ENCODE data around the gene FMO2.
"Not testable (repeated sequence)": the region's sequence is repeated elsewhere in the genome, so short reads cannot be mapped to it uniquely, and the experiment has no call there.

Gene FMO2

DNA sequence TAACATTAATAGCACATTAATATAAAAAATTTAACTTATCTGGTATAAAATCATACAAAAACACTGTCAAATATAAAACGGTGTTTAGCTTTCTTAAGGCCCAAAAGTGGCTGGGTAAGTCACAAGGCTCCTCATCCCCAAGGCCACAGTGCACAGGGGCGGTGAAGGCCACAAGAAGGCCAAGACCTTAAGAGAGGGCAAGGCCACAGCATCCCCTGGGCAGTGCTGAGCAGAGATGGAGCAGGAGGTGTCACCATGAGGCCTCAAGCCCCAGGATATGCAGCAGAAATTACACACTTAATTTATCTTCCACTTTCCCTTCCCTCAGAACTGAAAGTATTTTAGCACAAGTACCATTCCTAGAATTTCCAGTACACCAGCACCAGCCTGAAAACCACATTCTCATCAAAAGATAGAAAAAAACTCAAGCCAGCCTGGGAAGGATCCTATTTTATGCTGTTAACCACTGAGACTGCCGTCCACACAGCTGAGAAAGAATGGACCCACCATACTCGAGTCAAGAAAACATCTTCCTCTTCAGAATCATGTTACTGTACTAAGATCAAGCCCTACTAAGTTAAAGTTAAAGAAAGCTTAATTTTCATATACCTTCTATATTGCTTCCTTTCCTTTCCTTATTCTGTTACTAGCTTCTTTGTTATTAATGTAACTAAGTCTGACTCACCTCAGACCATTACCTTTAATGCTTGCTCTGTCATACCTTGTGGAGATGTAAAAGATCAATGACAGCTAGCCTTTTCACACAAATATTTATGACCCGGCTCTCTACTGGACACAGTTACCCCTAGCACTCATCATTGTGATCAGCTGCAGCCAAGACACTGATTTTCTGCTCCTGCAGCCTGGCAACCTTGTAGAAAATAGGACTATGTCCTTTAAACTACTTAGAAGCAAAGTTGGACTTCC lies 36.8 kb downstream of the FMO2 start:
- DNase-seq: no peak

- DNase-seq: no peak
Observed at GRCh38 chr1:171222936-171223335, 37.8 kb downstream of the FMO2 start.

DNA sequence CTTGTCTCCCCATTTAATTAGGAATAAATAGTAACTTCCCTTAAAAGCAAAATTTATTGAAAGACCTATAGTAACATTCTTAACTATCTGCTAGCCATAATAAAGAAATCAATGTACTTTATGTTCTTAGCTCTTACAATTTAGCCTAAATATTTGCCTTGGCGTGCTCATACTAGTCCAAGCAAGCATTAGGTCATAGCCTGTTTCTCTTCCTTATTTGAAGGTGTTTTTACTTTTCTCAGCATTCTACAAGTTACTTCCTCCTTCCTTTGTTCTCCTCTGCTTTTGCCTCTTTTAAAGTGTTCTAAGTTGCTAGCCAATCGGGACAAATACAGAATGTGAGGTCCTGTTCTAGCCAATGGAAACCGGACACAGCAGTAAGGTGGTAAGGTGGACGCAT lies 39.2 kb downstream of the FMO2 start:
- DNase-seq: not testable (repeated sequence)

DNA sequence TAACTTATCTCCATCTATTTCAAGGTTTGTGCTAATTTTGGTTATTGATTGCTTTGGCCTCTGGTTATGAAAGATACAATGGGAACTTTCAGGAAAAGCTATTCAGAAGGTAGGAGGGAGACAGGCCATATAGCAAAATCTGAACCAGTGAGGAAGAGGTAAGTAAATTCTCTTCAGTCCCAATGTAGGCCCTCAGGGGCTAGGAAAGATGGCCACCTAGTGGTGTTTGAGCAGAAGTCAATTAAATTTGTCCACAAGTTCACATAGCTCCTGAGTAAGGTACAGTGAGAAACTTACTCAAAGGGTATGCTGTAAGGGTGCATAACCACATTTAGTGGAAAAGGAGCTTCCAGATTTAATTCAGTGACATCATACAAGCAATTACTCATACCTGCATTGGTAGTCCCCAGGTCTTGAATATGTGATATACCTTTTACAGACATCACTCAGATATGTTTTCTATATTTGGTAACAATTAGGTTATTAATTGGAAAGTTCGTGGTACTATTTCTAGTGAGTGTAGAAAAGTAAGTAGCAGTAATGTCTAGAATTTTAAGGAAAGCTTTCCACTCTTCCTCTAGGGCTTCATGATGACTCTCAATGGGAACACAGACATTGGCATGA lies 41.8 kb downstream of the FMO2 start:
- no peak for DNase-seq

DNA sequence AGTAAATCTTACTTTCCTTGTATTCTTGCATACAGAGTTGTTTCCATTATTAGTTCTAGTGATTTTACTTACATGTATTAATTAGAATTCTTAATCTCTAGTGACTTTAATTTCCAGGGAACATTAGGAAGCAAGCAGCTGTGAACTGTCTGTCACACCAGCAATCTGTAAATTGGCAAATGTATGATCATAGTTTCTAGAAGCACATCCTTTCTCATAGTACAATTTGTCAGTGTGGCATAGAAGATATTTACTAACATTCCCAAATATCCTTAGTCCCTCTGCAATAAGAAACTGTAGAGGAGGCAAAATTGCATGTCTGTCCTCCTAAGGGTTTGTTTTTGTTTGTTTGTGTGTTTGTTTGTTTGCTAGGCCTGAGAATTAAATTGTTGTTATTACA lies 46.2 kb downstream of the FMO2 start:
- no peak for DNase-seq

DNA sequence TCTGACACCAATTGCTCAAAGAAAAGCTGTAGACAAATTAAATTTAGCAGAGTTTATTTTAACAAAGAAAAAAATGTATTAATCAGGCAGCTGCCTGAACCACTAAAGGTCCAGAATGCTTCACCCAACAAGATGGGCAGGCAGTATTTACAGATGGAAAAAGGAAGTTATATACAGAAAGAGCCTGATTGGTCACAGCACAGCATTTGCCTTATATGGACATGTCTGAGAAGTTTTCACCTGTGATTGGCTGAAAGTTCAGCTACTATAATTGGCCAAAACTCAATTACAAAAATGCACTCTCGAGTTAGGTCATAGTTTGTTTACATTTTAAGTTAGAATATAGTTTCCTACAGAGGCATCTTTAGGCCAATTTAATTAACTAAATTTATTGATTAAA lies 48.1 kb downstream of the FMO2 start:
- no peak for DNase-seq

- not testable (repeated sequence) for DNase-seq
Observed at GRCh38 chr1:171236231-171236630, 51.1 kb downstream of the FMO2 start.

DNA sequence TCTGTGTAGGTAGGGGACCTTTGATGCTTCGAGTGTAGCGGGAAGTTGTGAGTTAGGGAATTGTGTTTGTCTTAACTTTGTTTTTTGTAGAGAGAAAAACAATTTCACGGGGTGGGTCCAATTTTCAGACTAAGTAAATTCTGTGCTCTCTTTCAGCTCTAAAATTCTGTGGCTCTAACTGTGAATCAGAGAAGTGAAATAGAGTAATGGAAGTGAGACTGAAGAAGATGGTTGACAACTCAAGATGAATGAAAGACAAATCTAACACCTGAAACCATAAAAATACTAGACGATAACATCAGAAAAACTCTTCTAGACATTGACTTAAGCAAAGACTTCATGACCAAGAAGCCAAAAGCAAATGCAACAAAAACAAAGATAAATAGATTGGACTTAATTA lies 58.8 kb downstream of the FMO2 start:
- DNase-seq: no peak

DNA sequence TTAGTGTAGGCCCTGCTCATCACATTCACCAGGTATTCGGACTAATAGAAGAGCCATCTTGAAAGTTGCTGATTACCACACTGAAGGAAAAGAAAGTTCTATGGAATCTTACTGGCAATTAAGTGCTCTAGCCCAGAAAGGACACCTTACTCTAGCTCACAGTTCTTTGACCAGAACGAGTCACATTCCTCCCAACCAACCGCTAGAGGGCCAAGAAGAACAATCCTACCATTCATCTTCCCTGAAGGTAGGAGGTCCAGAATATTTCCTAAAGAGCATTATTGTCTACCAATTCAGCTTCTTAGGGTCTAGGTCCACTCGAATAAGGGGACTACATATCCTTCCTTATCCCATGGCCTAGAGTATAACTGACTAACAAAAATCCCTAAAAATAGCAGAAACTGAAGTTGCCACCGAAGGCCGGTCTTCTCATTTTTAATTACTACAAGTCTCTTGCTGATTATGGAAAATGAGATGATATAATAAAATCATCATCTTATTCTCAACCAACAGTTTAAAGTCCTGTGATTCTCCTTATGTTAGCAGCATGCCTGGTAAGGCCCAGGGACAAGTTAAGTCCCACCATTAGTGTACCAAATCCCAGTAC lies 60.5 kb downstream of the FMO2 start:
- no peak for DNase-seq

DNA sequence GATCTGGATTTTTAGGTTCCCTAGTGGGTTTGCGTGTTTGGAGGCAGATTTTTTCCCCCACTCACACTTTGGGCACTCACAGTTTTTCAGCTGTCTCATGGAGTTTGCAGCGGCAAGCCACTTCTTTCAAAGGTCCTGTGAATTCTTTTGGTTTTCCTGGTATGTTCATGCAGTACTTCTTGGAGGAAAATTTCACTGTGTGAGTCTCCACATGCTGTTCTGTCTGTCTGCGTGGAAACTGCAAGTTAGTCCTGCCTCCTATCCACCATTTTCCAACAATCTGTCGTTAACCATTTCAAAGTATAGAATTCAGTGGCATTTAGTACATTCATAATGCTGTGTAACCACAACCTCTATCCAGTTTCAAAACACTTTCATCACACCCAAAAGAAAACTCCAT lies 62.4 kb downstream of the FMO2 start:
- DNase-seq: no peak

DNA sequence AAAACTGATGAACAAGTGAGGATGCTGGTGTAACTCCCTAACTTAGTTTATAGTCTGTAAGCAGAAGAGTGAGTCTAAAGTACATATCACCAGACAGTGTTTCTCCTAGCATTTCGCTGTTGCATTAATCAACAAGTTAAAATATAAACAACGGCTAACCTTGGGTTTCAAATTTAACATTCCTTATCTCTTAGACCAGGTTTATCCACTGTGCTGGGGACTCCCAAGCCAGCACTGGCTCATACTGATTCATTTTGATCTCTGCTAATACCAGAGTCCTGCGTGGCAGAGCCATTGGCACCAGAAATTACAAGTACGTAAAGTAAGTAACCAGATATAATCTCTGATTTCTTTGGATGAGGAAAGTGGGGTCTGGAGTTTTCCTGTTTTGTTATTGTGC lies 63.2 kb downstream of the FMO2 start, which contains the start of gene FMO1:
Gene FMO1, plus strand, starts transcription at position 193 of the 400 bp plus-strand sequence. CDS start 9,594 bp downstream, outside the sequence.
- DNase-seq: no peak

GRCh38 chr1:171248841-171249240 lies 63.7 kb downstream of the FMO2 start:
- DNase-seq: no peak

GRCh38 chr1:171250263-171250662 lies 65.2 kb downstream of the FMO2 start:
- no peak for DNase-seq

GRCh38 chr1:171251042-171251951 lies 66.2 kb downstream of the FMO2 start:
- no peak for DNase-seq

GRCh38 chr1:171251952-171252300 lies 66.8 kb downstream of the FMO2 start:
- DNase-seq: no peak

DNA sequence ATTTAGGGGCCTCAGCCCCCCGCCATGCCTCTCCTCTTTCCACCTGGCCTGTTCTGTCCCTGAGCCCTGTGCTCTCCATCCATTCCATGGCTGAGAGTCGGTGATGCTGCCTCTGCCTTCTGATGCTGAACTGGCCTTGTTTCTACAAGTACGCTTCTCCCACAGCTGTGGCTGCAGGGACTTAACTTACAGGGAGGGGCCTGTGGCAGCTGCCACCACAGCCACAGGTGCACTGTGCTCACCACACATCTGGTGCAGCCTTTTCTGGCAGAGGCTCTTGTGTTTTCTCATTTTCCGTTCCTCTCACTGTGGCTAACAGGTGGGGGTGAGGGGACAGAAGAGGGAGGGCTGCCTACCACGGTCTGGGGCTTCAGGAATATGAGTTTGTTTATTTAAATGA lies 67.4 kb downstream of the FMO2 start:
- no peak for DNase-seq

DNA sequence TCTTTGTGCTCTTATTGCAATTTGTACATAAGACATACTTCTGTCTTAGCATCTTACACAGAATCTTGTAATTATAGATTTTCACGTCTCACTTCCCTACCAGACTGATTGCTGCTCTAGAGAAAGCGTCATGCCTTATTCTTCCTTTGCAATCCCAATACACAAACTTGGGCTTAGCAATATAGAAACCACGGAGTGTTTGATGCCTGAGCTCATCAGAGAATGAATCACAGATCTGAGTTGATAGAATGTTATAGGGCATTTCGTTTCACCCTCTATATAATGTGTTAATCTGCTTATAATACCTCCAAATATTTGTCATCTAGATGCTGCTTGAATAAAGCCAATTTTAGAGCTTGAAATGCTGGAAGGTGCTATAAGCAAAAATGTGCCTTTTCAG lies 69.8 kb downstream of the FMO2 start:
- no peak for DNase-seq

DNA sequence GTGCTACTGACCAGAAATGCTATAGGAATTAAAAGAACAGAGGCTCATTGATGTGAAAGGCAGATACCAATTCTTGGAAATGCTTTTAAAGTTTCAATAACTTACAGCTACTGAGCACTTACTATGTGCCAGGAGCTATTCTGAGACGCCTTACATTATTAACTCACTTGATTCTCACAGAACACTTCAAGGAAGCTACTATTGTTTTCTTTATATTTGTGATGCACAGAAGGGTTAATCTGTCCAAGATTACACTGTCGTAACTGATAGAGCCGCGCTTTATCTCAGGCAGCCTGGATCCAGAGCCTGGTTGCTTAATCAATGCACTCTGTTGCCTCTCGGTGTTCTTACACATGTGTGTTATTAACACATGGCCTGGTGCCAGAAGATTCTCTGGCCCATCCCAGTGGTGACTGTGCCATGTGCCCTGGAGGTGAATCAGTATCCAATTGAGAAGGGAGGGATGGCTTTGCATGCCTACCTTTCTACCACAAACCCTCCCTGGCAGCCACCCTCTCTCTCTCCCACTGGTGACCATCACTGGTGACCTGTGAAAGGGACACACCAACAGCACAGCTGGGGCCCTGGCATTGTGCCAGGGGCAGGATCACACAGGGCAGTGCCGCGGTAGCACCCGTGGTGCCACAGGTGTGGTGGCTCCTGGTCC lies 72.0 kb downstream of the FMO2 start:
- DNase-seq: no peak

GRCh38 chr1:171257607-171258076 lies 72.5 kb downstream of the FMO2 start:
- no peak for DNase-seq

DNA sequence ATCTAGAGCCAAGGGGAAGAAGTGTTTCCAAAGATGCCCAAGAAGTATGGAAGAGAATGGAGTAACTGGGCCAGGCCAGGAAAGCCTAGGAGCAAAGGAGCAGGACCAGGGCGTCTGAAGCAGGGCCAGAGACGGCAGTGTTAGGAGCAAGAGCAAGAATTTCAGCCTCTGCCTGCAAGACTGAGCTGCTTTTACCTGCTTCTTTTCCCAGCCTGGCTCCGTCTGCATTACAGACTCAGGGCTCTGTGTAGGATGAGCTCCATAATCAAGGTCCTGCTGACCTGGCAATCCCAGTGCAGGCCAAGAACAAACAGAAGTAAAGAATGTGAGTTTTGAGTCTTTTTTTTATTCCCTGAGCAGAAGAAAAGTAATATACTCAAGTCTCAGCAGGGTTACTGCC lies 73.3 kb downstream of the FMO2 start:
- no peak for DNase-seq

DNA sequence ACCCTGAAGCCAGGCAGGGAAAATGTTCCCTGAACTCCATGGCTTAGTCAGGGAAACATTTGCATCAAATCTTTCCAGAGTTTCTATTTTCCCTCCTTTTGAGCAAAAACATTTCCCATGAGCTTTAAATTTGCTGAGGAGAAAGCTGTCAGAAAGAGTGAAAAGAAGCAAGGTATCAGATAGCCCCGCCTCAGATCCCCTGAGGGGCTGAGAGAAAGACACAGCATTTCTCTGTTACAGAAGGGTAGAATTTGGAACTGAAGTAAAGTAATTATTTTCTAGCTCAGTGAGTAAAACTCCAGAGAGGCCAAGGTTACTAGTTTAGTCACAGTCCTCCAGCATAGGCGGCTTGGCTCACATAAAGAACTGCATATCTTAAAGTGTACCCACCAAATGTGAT lies 73.8 kb downstream of the FMO2 start:
- DNase-seq: no peak

Data from effector CD8-positive, alpha-beta T cell (primary cell).